Astrocyte (in vitro differentiated cells and primary cell): ENCODE measurements around the gene NTM. TPM values are rescaled to one million over a fixed set of nuclear protein-coding genes. Genes with fewer than 3 reads are reported as not detected.

ENCODE experiments used
- DNase-seq: peaks from one replicate; pipeline ENCODE4 v3.0.0-alpha.2; 2010; ENCODE audit warnings: low read depth
- FAIRE-seq: peaks from 2 replicates; lab custom pipeline; 2011; peaks lifted over from hg19 to GRCh38; lab: Jason Lieb, UNC
- H2AFZ ChIP-seq: 2 replicates; pipeline ENCODE4 v1.6.0; 2012; ENCODE audit warnings: low read depth, low read length, inconsistent platforms
- H3K27ac ChIP-seq: 2 replicates; pipeline ENCODE4 v1.5.1; 2011; ENCODE audit warnings: low read depth, low read length, inconsistent platforms
- H3K27me3 ChIP-seq: 2 replicates; pipeline ENCODE4 v1.6.0; 2011; ENCODE audit warnings: low read length, inconsistent platforms; ENCODE audit not compliant: insufficient read depth
- H3K36me3 ChIP-seq: 2 replicates; pipeline ENCODE4 v1.5.1; 2011; ENCODE audit warnings: low read length, inconsistent platforms; ENCODE audit not compliant: insufficient read depth
- H3K4me1 ChIP-seq: 2 replicates; pipeline ENCODE4 v1.5.1; 2011; ENCODE audit warnings: low read length, inconsistent platforms; ENCODE audit not compliant: insufficient read depth
- H3K4me2 ChIP-seq: 2 replicates; pipeline ENCODE4 v1.6.0; 2012; ENCODE audit warnings: low read length, inconsistent platforms
- H3K4me3 ChIP-seq: 2 replicates; pipeline ENCODE4 v1.5.1; 2011; ENCODE audit warnings: low read depth, mild to moderate bottlenecking, low read length, inconsistent platforms; ENCODE audit not compliant: insufficient read depth
- H3K79me2 ChIP-seq: 2 replicates; pipeline ENCODE4 v1.6.0; 2012; ENCODE audit warnings: mild to moderate bottlenecking, low read length, inconsistent platforms; ENCODE audit not compliant: insufficient read depth
- H3K9ac ChIP-seq: 2 replicates; pipeline ENCODE4 v1.6.0; 2012; ENCODE audit warnings: mild to moderate bottlenecking, low read length, inconsistent platforms
- H3K9me3 ChIP-seq: 2 replicates; pipeline ENCODE4 v1.5.1; 2012; ENCODE audit warnings: low read depth, mild to moderate bottlenecking, low read length, inconsistent platforms; ENCODE audit not compliant: insufficient read depth
- H4K20me1 ChIP-seq: 2 replicates; pipeline ENCODE4 v1.6.0; 2012; ENCODE audit warnings: low read length, inconsistent platforms; ENCODE audit not compliant: insufficient read depth
- H3K27ac Mint-ChIP-seq: one replicate; pipeline ENCODE4 v1.8.0; 2021; ENCODE audit warnings: mild to moderate bottlenecking, mixed read lengths; ENCODE audit not compliant: unreplicated experiment
- H3K27me3 Mint-ChIP-seq: one replicate; pipeline ENCODE4 v1.8.0; 2021; ENCODE audit warnings: low read depth, mixed read lengths; ENCODE audit not compliant: unreplicated experiment
- H3K36me3 Mint-ChIP-seq: one replicate; pipeline ENCODE4 v1.8.0; 2021; ENCODE audit warnings: low read depth, mixed read lengths; ENCODE audit not compliant: unreplicated experiment
- H3K4me1 Mint-ChIP-seq: one replicate; pipeline ENCODE4 v1.8.0; 2021; ENCODE audit warnings: low read depth, mixed read lengths; ENCODE audit not compliant: unreplicated experiment
- H3K4me3 Mint-ChIP-seq: one replicate; pipeline ENCODE4 v1.8.0; 2021; ENCODE audit warnings: mild to moderate bottlenecking, moderate library complexity, mixed read lengths; ENCODE audit not compliant: unreplicated experiment
- H3K9me3 Mint-ChIP-seq: one replicate; pipeline ENCODE4 v1.8.0; 2021; ENCODE audit warnings: mild to moderate bottlenecking, mixed read lengths; ENCODE audit not compliant: unreplicated experiment
- EZH2 ChIP-seq: IDR thresholded peaks from 2 replicates; pipeline ENCODE4 v1.6.1; 2012; ENCODE audit warnings: mild to moderate bottlenecking, low read length, inconsistent platforms; ENCODE audit not compliant: insufficient read depth
- total RNA-seq: library from RNA; stranded (reverse); gene quantifications from 2 replicates; pipeline ENCODE4 v1.2.1, GENCODE V29; 2021
- TF ChIP-seq, protein P1 (sequence below): IDR thresholded peaks from 2 replicates; pipeline ENCODE4 v1.5.1; 2011; ENCODE audit warnings: low read depth, mild to moderate bottlenecking, inconsistent platforms, low read length, moderate library complexity; ENCODE audit not compliant: insufficient read depth

NTM gene
- total RNA-seq, 1 donor from 2014 or later: 98.2 TPM

DNA sequence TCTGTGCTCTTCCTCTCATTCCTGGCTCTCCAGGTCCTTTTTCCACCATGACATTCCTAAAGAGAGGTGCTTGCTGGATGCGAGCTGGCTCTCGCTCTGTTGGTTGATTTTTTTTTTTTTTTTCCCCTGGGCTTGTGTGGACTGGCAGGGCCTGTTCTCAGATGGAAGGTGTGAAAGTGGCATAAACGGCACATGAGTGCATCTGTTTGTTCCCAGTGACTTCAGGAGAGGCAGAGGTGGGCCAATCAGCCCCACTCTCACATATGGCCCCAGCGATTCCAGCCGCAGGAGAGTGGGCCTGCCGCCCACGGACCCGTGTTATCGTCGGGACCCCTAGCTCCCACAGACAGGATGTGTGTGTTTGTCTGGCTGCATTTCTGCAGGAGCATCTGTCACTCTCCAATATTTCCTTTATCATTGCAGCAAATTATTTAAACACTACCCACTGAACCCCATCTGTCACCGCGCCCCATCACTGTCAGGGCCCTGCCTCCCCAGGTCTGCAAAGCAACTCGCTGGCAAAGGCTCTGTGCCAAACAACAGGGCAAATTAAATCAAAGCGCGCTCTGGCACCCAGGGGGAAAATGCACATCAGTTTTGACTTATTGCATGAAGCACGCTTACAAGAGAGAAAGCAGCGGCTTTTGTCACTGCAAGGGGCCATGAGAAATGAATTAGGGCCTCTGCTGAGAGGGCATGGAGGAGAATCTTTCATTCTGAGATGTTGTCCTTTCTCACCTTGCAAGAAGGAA, 886.3 kb downstream of the NTM start:
- Histone ChIP-seq H3K9ac (no peak overlapping the region), H3K9me3 (no peaks in the 10 kb centered on the region), H2AFZ (no peak overlapping the region), H3K27ac (no peak overlapping the region), H4K20me1 (peaks cover 61% of the 10 kb centered on the region), H3K4me2 (no peak overlapping the region), H3K27me3 (no peaks in the 10 kb centered on the region), H3K4me1 (peaks cover 8% of the 10 kb centered on the region), H3K4me3 (no peak overlapping the region), H3K36me3 (no peaks in the 10 kb centered on the region), H3K79me2 (peaks cover 10% of the 10 kb centered on the region)
- no peak for FAIRE-seq
- Mint-ChIP-seq H3K27ac (no peak overlapping the region), H3K4me3 (no peak overlapping the region), H3K4me1 (peaks cover 10% of the 10 kb centered on the region), H3K36me3 (peaks cover 2% of the 10 kb centered on the region), H3K9me3 (no peaks in the 10 kb centered on the region), H3K27me3 (no peaks in the 10 kb centered on the region)
- no peak for DNase-seq
- no peak for TF ChIP-seq EZH2
- TF ChIP-seq, protein P1, sequence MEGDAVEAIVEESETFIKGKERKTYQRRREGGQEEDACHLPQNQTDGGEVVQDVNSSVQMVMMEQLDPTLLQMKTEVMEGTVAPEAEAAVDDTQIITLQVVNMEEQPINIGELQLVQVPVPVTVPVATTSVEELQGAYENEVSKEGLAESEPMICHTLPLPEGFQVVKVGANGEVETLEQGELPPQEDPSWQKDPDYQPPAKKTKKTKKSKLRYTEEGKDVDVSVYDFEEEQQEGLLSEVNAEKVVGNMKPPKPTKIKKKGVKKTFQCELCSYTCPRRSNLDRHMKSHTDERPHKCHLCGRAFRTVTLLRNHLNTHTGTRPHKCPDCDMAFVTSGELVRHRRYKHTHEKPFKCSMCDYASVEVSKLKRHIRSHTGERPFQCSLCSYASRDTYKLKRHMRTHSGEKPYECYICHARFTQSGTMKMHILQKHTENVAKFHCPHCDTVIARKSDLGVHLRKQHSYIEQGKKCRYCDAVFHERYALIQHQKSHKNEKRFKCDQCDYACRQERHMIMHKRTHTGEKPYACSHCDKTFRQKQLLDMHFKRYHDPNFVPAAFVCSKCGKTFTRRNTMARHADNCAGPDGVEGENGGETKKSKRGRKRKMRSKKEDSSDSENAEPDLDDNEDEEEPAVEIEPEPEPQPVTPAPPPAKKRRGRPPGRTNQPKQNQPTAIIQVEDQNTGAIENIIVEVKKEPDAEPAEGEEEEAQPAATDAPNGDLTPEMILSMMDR: no peak

DNA sequence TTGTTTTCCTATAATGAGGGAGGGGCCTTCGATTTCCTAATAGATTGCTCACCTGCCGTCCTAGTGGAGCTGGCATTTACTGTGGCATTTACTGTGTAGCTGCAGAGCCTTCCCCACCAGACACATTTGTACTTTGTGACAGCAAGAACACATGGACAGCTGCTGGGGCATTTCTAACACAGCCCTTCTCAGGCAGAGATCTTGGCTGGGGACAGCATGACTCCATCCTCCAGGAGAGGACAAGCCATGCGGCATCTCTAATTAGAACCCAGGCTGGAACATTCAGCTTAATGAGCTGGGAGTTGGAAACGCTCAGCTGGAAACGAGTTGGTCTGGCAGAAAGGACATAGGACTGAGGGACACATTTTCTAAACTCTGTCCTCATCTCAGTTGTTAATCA, 887.5 kb downstream of the NTM start:
- no peaks in the 10 kb centered on the region for H3K9me3 ChIP-seq
- H2AFZ ChIP-seq: no peak overlapping the region
- H3K4me1 ChIP-seq: peaks cover 8% of the 10 kb centered on the region
- no peak overlapping the region for H3K9ac ChIP-seq
- H3K27me3 ChIP-seq: no peaks in the 10 kb centered on the region
- DNase-seq (no peak), FAIRE-seq (no peak)
- Mint-ChIP-seq H3K36me3 (no peaks in the 10 kb centered on the region), H3K27ac (no peak overlapping the region), H3K9me3 (no peaks in the 10 kb centered on the region), H3K4me3 (no peak overlapping the region), H3K4me1 (peaks cover 10% of the 10 kb centered on the region), H3K27me3 (no peaks in the 10 kb centered on the region)
- H3K4me3 ChIP-seq: no peak overlapping the region
- H3K4me2 ChIP-seq: no peak overlapping the region
- H3K27ac ChIP-seq: no peak overlapping the region
- no peak for TF ChIP-seq EZH2
- TF ChIP-seq, protein P1: no peak
- H4K20me1 ChIP-seq: peaks cover 52% of the 10 kb centered on the region
- H3K36me3 ChIP-seq: no peaks in the 10 kb centered on the region
- H3K79me2 ChIP-seq: peaks cover 10% of the 10 kb centered on the region

DNA sequence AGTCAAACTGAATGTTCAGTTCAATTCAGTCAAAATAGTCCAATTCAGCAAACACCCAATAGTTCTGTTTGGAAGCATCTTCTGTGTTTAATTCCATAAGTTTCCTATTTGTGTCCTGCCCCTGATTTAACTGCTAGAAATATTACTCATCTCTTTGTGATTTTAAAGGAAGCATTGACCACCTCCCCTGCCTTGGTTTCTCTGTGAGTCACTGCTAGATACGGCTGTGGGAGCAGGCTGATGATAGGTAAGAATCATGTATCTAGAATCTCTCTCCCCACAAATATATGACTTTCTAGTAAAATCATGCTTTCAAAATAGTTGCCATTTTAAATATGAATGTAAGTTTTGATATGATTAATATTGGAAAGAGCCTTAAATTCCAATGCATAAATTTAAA, 888.5 kb downstream of the NTM start:
- H3K27ac ChIP-seq: peak overlapping the region; percentile 27
- H3K79me2 ChIP-seq: peaks cover 10% of the 10 kb centered on the region
- FAIRE-seq (peak; percentile 67), DNase-seq (peak; percentile 68)
- peaks cover 15% of the 10 kb centered on the region for H3K4me1 Mint-ChIP-seq
- H3K36me3 Mint-ChIP-seq: no peaks in the 10 kb centered on the region
- no peak overlapping the region for H3K4me3 ChIP-seq
- H2AFZ ChIP-seq: no peak overlapping the region
- H3K4me2 ChIP-seq: peak overlapping the region; percentile 8
- no peak overlapping the region for H3K4me3 Mint-ChIP-seq
- no peaks in the 10 kb centered on the region for H3K27me3 Mint-ChIP-seq
- H3K9me3 Mint-ChIP-seq: no peaks in the 10 kb centered on the region
- H3K4me1 ChIP-seq: peaks cover 8% of the 10 kb centered on the region
- H3K9ac ChIP-seq: no peak overlapping the region
- H4K20me1 ChIP-seq: peaks cover 43% of the 10 kb centered on the region
- H3K36me3 ChIP-seq: no peaks in the 10 kb centered on the region
- H3K9me3 ChIP-seq: no peaks in the 10 kb centered on the region
- no peak overlapping the region for H3K27ac Mint-ChIP-seq
- no peaks in the 10 kb centered on the region for H3K27me3 ChIP-seq
- no peak for TF ChIP-seq EZH2
- TF ChIP-seq, protein P1: no peak
